ENCODE data around the gene FADS6. TPM values are rescaled to one million over a fixed set of nuclear protein-coding genes. Genes with fewer than 3 reads are reported as not detected.

FADS6 gene
- total and polyA plus RNA-seq, 2 donors (not counting 3 experiments of a cell fraction or from before 2014, with no cell fraction given): not detected

- TF ChIP-seq MYC (IDR thresholded peaks at IDR 0.05; ENCODE audit: low read depth, low read length): no peak
- TF ChIP-seq EZH2 (IDR thresholded peaks at IDR 0.05; ENCODE audit: borderline replicate concordance, low read depth, low read length, severe bottlenecking): peak; percentile 77
- Histone ChIP-seq H3K4me2 (ENCODE audit: insufficient read depth, low read length) (peak within 1 kb of the TSS; percentile 13), H3K36me3 (ENCODE audit: control insufficient read depth in 2 of 2, extremely low read depth in 1 of 2, insufficient read depth in 2 of 2, low read length in 2 of 2) (no peaks in the 10 kb centered on the region), H3K4me3 (replicated peaks in 1 of 3; ENCODE audit: insufficient read depth in 1 of 3, low read depth in 1 of 3, low read length in 3 of 3) (no peak within 1 kb of the TSS), H3K79me2 (ENCODE audit: control insufficient read depth, insufficient read depth, low read length) (no peaks in the 10 kb centered on the region), H3K9me1 (replicated peaks; ENCODE audit: control insufficient read depth, extremely low read depth, insufficient read depth, low read length) (no peaks in the 10 kb centered on the region), H4K20me1 (replicated peaks; ENCODE audit: control insufficient read depth, extremely low read depth, insufficient read depth, low read length) (no peaks in the 10 kb centered on the region), H2AFZ (ENCODE audit: low read depth, low read length) (peak within 1 kb of the TSS; percentile 23), H3K27ac (ENCODE audit: insufficient read depth, low read depth, low read length) (no peak within 1 kb of the TSS), H3K4me1 (ENCODE audit: control insufficient read depth, extremely low read depth, insufficient read depth, low read length) (peaks cover 4% of the 10 kb centered on the region), H3K9ac (replicated peaks; ENCODE audit: extremely low read depth, insufficient read depth, low read length) (no peak within 1 kb of the TSS), H3K9me3 (replicated peaks; ENCODE audit: control insufficient read depth, insufficient read depth, low read length) (no peaks in the 10 kb centered on the region), H3K27me3 (ENCODE audit: control insufficient read depth in 2 of 2, insufficient read depth in 2 of 2, low read length in 2 of 2) (peaks cover 42 to 45% of the 10 kb centered on the region in 2 experiments)
- intact Hi-C loops (cut with micrococcal nuclease): loop anchor here (1.0 to 5.0 kb wide), 2 partner anchors 35 to 279 kb away; no protein-coding TSS in a partner anchor
- FAIRE-seq: no peak
- ChIA-PET CTCF (interaction anchor here (1.0 to 2.8 kb wide), 4 partner anchors 10 to 41 kb away, joined by 3 to 17 read pairs (median 6); no protein-coding TSS in a partner anchor), POLR2A (no interaction called here)
- BruUV-seq (replicated peaks): no TSS peak
- DNase-seq (ENCODE audit: low read depth, low spot score): no peak
- dilution Hi-C loops (cut with MboI; ENCODE audit: extremely low pct_ligation_motif_present, low sequenced_read_pairs): no loop called here
These were observed 29.5 kb upstream of the FADS6 start, which contains the start of gene USH1G for GRCh38 chr17:74922694-74923537. USH1G (minus strand) TSS chr17:74923255; CDS start chr17:74923073, 182 bp downstream.

- H3K9me3 ChIP-seq (replicated peaks; ENCODE audit: control insufficient read depth, insufficient read depth, low read length): no peaks in the 10 kb centered on the region
These were observed 28.7 kb upstream of the FADS6 start for GRCh38 chr17:74922172-74922571.

More at GRCh38 chr17:74922172-74922571, 28.7 kb upstream of the FADS6 start:
- Histone ChIP-seq H3K27ac (ENCODE audit: insufficient read depth, low read depth, low read length) (no peak overlapping the region), H3K4me1 (ENCODE audit: control insufficient read depth, extremely low read depth, insufficient read depth, low read length) (peaks cover 4% of the 10 kb centered on the region), H4K20me1 (replicated peaks; ENCODE audit: control insufficient read depth, extremely low read depth, insufficient read depth, low read length) (no peaks in the 10 kb centered on the region), H3K4me3 (replicated peaks in 1 of 3; ENCODE audit: insufficient read depth in 1 of 3, low read depth in 1 of 3, low read length in 3 of 3) (no peak overlapping the region), H2AFZ (ENCODE audit: low read depth, low read length) (no peak overlapping the region), H3K4me2 (ENCODE audit: insufficient read depth, low read length) (no peak overlapping the region), H3K9me1 (replicated peaks; ENCODE audit: control insufficient read depth, extremely low read depth, insufficient read depth, low read length) (no peaks in the 10 kb centered on the region), H3K36me3 (ENCODE audit: control insufficient read depth in 2 of 2, extremely low read depth in 1 of 2, insufficient read depth in 2 of 2, low read length in 2 of 2) (no peaks in the 10 kb centered on the region), H3K79me2 (ENCODE audit: control insufficient read depth, insufficient read depth, low read length) (no peaks in the 10 kb centered on the region), H3K27me3 (ENCODE audit: control insufficient read depth in 2 of 2, insufficient read depth in 2 of 2, low read length in 2 of 2) (peaks cover 41 to 45% of the 10 kb centered on the region in 2 experiments), H3K9ac (replicated peaks; ENCODE audit: extremely low read depth, insufficient read depth, low read length) (no peak overlapping the region)
- ChIA-PET POLR2A (no interaction called here), CTCF (interaction anchor here (1.2 to 3.7 kb wide), 3 partner anchors 9 to 50 kb away, joined by 4 to 23 read pairs (median 8); partner anchors contain the start of gene HID1)
- BruUV-seq (replicated peaks): no TSS peak
- no peak for FAIRE-seq
- no peak for DNase-seq (ENCODE audit: low read depth, low spot score)
- intact Hi-C loops (cut with micrococcal nuclease) (loop anchor here (5.0 kb wide), 1 partner anchor 280 kb away; no protein-coding TSS in a partner anchor), dilution Hi-C loops (cut with MboI; ENCODE audit: extremely low pct_ligation_motif_present, low sequenced_read_pairs) (no loop called here)
- no peak for TF ChIP-seq JUN (IDR thresholded peaks at IDR 0.05; ENCODE audit: borderline replicate concordance, insufficient read depth, insufficient read length, low read depth)
- TF ChIP-seq POLR2A (IDR thresholded peaks at IDR 0.05; ENCODE audit: low read depth, low read length): no peak
- no peak for TF ChIP-seq CTCF (IDR thresholded peaks at IDR 0.05; ENCODE audit: extremely low read depth in 1 of 2, insufficient read depth in 1 of 2, low read depth in 1 of 2, low read length in 2 of 2)
- TF ChIP-seq MAX (IDR thresholded peaks at IDR 0.05; ENCODE audit: insufficient read depth, insufficient read length): no peak
- TF ChIP-seq MYC (IDR thresholded peaks at IDR 0.05; ENCODE audit: low read depth, low read length): no peak
- no peak for TF ChIP-seq GATA2 (IDR thresholded peaks at IDR 0.05; ENCODE audit: insufficient read depth, insufficient read length, low read depth, low read length)
- TF ChIP-seq FOS (IDR thresholded peaks at IDR 0.05; ENCODE audit: borderline replicate concordance, insufficient read depth, low read length): no peak
- no peak for TF ChIP-seq EZH2 (IDR thresholded peaks at IDR 0.05; ENCODE audit: borderline replicate concordance, low read depth, low read length, severe bottlenecking)
- TF ChIP-seq POLR2AphosphoS5 (IDR thresholded peaks at IDR 0.05; ENCODE audit: insufficient read depth, low read depth, low read length): no peak

Measured in endothelial cell of umbilical vein (primary cell).